NOMO-1 treated with dmso at 0.1 percent for 144 hours (cell line): ENCODE results near the gene UBE2E2.

ENCODE experiments used
- DNase-seq: peaks from one replicate; lab custom pipeline; 2025; ENCODE audit not compliant: unreplicated experiment; lab: John Stamatoyannopoulos, UW

Gene UBE2E2

GRCh38 chr3:23239211-23240068, 36.3 kb downstream of the UBE2E2 start:
- DNase-seq = no peak

- no peak for DNase-seq
Measured at GRCh38 chr3:23240171-23240785, 37.2 kb downstream of the UBE2E2 start.

- DNase-seq = no peak
Measured at GRCh38 chr3:23241256-23241655, 38.1 kb downstream of the UBE2E2 start.

- no peak for DNase-seq
Measured at GRCh38 chr3:23242106-23242505, 39.0 kb downstream of the UBE2E2 start.

- no peak for DNase-seq
Measured at GRCh38 chr3:23244324-23245041, 41.4 kb downstream of the UBE2E2 start.

- no peak for DNase-seq
Measured at GRCh38 chr3:23246651-23247050, 43.5 kb downstream of the UBE2E2 start.

- DNase-seq = no peak
Measured at GRCh38 chr3:23248594-23249131, 45.5 kb downstream of the UBE2E2 start.

- DNase-seq = no peak
Measured at GRCh38 chr3:23249961-23250360, 46.8 kb downstream of the UBE2E2 start.

- no peak for DNase-seq
Measured at GRCh38 chr3:23252122-23252521, 49.0 kb downstream of the UBE2E2 start.

GRCh38 chr3:23253214-23253613, 50.1 kb downstream of the UBE2E2 start:
- DNase-seq = no peak

- no peak for DNase-seq
Measured at GRCh38 chr3:23254282-23254681, 51.2 kb downstream of the UBE2E2 start.

- peak; percentile 53 for DNase-seq
Measured at GRCh38 chr3:23254835-23255234, 51.7 kb downstream of the UBE2E2 start.

- DNase-seq = no peak
Measured at GRCh38 chr3:23256741-23257435, 53.8 kb downstream of the UBE2E2 start.

GRCh38 chr3:23258110-23258509, 55.0 kb downstream of the UBE2E2 start:
- DNase-seq = no peak

GRCh38 chr3:23259515-23259914, 56.4 kb downstream of the UBE2E2 start:
- no peak for DNase-seq

GRCh38 chr3:23262766-23263165, 59.6 kb downstream of the UBE2E2 start:
- DNase-seq = no peak

GRCh38 chr3:23263796-23264195, 60.7 kb downstream of the UBE2E2 start:
- no peak for DNase-seq

GRCh38 chr3:23264413-23264812, 61.3 kb downstream of the UBE2E2 start:
- DNase-seq = no peak

GRCh38 chr3:23270423-23270822, 67.3 kb downstream of the UBE2E2 start:
- no peak for DNase-seq

- no peak for DNase-seq
Measured at GRCh38 chr3:23271876-23272741, 69.0 kb downstream of the UBE2E2 start.
